GM18868 (cell line): Measurements from ENCODE around the gene PDE2A.

ENCODE experiments used
- ATAC-seq: cut with Tn5 transposase; IDR thresholded peaks from one replicate; pipeline ENCODE4 v1.9.1; 2021; ENCODE audit warnings: mild to moderate bottlenecking, moderate library complexity; ENCODE audit not compliant: unreplicated experiment

The PDE2A gene

DNA sequence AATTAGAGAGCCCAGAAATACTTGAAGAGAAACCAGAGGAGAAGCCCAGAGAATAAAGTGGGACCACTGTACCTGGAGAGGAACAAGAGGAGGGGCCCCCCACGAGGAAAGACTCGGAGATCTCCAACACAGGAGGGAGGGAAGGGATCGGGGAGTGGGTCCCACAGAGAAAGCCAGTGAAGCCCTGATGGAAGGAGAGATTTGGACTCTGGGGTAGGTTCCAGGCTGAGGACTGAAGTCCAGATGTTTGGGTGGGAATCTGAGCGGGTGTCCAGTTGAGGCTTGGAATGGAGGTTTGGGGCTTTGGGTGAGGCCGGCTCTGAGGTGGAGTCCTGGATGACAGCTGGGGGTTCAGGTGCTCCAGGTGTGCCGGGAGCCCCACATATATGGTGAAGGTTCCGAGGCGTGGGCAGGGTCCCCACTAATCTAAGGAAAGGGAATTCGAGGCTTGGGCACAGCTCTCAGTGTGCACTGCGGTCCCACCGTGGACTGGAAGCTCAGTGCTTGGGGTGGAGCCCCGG is 32.6 kb downstream of the PDE2A start:
- ATAC-seq, result no peak

DNA sequence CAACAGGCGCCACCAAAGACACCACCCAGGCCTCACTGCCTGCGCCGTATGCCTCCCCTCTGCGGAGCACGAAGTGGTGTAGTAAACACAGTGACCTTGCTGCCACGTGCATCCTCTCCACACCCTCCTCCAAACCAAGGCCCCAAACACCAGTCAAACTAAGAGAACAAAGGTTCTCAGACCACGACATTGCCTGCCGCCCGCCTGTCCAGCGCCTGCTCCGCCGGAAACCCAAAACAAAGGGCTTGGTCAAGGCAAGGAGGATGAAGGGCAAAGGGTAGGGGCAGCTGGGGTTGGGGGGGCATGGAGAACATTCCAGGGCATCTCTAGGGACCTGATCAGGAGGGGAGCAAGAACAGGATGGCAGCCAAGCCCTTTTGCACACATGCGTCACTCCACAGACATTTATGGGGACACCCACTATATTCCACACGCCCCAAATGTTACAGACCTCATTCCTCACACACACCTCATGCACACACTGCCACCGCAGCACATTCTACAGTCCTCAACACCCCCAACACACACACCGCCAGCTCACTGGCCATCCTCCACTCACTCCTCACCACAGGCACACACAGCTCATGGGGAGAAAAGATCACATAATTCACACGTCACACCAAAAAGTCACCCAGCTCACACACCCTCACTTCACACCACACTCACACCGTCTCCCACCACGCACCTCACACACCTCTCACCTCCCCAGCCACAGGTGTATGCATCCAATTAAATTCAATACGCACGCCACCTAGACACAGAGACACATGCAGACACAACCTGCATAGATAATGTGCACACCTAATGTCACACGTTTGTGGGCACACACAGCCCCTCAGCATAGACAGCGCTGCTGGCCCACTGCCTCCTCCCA is 34.5 kb downstream of the PDE2A start:
- no peak for ATAC-seq

DNA sequence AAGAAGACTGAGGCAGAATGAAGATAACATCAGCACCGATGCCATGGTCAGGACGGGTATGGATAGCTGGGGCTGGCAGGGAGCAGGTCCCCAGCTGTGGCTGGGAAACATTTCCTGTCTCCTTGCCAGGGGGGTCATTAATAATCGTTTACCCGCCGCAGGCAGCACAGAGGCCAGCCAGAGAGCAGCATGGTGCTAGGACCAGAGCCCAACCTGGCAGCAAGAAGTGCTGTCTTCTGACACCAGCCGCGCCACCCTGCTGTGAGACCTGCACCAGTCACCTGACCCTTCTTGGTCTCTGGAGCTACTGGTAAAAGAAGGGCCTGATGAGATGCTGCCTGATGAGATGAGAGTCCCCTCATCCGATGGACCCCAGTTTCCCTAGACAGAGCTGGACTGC is 36.3 kb downstream of the PDE2A start:
- no peak for ATAC-seq

DNA sequence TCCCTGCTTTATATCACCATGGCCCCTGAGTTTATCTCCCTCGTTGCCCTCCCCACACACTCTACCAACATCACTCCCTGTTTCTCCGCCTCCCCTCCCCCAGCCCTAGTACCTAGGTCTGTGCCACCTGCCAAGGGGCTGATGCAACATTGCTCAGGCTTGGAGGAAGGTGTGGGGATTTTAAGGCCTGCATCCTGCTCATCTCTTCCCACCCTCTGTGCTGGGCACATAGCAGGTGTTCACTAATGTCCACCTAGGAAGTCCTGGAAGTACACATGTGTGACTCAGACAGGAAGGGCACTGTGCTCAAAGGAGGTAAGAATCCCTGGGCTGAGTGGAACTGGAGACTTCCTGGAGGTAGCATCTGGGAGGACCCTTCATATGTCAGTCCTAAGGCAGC is 37.0 kb downstream of the PDE2A start:
- no peak for ATAC-seq

DNA sequence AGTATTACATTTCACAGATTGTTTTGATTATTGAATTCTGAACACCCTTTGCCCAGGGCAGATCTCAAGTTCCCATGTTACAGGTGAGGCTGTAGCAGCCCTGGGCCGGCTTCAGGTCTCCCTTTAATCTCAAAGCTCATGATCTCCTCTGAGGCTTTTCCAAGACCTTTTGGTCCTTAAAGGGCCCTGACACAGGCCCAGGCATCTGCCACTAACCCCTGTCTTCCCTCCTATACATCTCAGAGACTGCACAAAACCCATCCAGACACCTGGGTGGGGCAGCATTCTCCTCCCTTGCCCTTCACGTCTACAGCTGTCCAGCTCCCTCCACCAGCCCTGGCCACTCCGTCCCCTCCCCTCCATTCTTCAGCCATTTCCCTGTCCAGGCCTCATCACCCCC is 37.8 kb downstream of the PDE2A start:
- no peak for ATAC-seq

DNA sequence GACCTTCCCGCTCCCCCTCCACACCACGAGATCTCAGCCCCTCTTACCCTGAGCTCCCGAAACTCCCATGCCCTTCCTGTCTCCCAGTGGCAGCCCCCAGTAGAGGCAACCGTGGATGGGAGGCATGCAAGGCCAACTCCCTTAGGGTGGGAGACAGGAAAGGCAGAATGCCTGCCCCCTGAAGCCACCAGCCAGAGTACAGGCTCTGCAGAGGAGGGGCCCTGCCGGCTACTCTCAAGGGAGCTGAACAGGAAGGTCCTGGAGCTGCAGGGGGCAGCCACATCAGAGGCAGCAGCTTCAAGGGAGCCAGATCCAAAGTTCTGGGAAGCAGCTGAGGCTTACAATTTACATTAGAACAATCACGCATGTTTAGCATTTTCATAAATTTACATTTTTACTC is 38.3 kb downstream of the PDE2A start:
- no peak for ATAC-seq

DNA sequence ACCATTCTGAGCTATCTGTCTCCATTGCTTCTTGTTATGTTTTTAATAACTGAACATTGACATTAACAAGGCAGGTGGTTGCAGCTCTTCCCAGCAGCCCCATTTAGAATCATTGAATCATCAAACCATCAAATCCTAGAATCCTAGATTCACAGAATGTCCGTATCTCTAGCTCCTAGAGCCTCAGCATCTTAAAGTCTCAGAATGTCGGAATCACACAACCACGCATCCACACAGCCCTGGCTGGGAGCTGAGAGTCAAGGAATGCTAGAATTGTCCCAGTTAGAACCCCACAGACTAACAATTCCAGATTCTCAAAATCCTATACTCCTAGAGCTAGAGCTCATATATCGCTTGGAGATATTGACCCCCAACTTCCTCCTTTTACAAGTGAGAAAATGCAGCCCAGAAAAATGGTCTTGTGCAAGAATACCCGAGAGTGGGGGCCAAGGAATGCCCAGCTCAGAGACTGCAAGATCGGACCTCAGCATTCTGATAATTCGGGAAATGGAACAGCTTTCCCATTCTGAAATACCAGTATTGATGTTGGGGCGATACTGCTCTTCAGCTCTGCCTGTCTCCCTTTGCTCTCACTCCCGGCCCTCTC is 38.8 kb downstream of the PDE2A start:
- ATAC-seq, result no peak

DNA sequence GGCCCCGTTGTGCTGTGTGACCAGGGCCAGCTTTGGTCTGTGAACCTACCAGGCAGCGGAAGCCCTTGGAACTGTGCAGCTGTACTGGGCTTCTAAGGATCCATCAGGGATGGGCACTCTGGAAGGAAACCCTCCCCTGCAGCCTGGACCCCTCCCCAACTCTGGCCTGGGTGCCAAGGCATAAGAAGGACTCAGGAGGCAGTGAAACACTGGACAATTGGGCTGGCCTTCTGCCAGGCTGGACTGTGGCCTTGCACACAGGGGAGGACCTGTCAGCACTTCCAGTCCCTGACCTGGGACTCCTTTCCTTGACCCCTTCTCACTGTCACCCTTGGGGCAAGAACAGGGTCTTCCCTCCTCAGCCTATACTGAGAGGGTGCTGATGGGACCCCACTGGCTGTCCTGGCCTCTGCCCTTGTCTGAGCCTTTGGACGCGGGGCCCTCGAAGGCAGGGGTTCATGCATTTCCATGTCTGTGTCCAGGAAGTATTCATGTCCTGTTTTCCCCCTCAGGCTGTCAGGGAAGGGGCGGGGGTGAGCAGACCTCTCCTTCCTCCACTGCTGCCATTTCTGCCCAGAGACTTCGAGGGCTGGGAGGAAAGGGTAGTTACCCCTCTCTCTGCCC is 39.6 kb downstream of the PDE2A start:
- no peak for ATAC-seq

DNA sequence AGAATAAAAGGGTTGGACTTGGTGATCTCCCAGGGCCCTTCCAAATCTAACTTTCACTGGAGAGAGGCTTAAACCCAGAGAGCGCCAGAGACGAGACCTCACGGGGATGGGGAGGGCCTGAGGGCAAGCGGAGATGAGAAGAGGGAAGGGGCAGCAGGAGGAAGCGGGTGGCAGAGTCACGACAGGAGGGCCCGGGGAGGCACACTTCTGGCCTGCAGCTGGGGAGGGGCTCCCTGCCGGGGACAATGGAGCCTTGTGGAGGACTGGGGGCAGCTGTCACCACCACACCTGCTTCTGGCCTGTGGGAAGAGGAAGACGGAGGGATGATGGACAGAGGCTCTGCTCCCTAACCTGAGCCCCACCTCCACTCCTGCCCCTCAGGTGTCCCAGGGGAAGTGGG is 40.2 kb downstream of the PDE2A start:
- no peak for ATAC-seq

DNA sequence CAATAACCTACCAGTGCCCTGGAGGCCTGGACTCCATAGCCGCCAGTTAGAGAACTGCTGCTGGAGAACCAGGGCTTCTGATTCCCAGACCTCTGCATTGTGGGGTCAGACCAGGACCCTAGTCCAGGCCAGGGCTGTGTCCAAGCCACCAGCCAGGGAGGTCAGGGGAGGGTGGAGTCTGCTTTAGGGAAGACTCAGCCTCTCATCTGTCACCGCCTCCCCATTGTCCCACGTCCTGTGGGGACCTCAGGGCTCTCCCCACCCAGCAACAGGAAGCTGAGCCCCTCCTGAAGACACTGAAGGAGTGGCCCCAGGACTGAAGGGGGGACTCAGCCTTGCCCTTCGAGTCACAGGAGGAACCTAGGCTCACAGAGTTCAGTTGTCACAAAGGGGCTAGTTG is 41.2 kb downstream of the PDE2A start:
- ATAC-seq, result no peak

DNA sequence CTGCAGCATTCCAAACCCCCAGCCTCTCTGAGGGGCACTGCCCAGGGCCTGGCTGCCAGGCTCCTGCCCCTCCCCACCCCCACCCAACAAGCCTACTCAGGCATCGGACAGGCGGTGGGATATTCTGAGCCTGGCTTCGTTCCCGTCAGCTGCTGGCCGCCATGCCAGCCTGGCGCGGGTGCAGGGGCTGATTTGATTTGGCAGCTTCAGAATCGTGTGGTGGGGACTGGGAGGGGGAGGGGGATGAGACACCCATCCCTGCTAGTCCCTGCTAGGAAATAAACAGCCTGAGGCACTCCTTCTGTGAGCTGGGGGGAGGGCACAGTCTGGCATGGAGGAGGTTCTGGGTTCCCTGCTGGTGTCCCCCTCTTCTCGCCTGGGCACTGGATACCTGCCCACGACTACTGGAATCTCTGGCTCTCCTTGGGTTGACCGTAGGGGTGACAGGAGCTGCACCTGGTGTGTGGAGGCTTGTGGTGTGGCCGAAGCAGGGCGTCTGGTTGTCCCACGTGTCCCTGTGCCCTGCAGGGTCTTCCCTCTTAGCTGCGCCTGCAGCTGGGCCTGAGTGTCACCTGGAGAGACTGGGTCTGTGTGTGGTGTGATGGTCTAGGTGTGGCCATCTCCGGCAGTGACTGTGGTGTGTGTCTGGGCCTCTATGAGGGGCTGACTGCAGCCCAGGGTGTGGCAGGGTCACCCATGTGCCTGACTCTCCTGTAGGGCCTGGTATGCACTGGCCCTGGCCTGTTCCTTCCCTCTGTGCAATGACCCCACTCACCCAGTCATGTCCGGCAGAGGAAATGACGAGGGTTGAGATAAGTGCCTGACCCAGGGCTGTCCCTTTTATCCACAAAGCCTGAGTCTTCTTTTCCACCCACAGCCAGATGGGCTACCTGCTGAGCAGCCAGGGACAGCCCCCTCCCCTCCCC is 42.2 kb downstream of the PDE2A start:
- ATAC-seq, result no peak

DNA sequence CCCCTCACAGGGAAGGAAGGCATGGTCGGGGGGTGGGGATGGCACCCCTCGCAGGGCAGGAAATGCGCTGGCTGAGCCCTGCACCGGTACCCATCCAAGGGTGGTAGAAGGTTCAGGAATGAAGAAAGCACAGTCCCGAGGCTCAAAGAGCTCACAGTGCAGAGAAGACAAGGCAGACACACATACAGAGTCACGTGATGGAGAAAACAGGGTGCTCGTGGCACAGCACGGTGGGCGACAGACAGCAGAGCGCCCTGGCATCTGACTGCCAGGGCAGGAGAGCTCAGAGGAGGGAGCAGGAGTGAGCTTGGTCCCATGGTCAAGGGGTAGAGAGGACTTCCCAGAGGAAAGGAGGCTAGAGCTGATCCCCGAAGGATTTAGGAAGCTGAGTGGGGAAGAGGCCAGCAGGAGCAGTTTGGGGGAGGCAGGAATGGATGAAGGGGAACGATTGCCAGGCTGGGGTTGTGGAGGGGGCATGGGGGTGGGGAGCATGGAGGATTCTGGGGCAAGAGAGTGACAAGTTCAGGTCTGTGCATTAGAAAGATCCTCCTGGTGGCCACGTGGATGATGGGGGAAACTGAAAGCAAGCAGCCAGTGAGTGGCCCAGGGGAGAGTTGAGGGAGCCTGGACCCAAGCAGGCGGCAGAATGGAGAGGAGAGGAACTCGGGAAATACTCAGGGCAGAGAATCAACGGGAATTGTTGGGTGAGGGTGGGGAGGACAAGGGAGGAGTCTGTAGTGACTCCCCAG is 43.9 kb downstream of the PDE2A start:
- no peak for ATAC-seq

DNA sequence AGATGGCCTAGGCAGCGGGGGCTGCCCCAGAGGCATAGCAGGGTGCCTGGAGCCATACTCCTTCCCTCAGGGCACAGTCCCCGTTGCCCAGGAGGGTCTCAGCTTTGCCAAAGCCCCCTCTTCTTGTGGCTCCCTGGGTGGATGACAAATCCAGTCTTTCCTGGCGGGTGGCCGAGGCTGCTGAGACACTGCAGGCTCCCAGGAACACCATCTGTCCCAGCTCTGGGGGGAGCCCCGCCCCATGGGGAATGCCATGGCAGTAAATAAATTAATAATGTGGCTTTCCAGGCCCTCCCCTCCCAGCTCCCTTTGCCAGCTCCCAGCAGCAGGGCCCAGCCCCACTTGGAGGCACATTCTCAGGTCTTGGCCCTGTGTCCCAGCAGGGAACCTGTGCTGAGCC is 45.0 kb downstream of the PDE2A start:
- ATAC-seq, result no peak

DNA sequence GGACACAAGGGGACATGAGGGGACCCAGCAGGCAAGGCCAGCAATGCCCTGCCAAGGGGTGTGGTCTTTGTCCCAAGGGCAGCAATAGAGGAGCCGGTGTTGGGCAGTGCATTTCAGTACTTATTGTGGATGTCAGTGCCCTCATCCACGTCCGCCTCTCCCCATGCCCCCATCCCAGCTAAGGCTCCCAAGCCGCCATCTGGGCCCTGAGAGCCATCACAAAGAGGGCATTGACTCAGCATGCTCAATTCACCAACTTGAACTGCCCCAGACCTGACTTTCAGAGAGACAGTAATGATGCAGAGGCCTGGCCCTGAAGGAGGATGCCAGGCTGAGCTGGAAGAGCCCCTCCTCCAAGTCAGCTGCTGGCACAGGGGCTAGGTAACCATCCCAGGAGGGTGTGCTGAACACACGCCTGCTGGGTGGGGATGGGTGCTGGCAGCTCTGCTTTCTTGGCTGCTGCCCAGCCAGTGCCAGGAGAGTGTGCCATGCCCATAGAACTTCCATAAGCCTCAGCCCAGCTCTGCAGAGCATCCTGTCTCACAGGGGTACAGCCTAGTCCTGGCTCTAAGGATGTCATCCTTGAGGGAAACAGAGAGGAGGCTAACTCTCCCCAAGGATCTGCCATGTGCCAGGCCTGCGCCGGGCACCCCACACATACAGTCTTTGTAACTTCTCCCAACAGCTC is 46.5 kb downstream of the PDE2A start:
- ATAC-seq, result no peak

DNA sequence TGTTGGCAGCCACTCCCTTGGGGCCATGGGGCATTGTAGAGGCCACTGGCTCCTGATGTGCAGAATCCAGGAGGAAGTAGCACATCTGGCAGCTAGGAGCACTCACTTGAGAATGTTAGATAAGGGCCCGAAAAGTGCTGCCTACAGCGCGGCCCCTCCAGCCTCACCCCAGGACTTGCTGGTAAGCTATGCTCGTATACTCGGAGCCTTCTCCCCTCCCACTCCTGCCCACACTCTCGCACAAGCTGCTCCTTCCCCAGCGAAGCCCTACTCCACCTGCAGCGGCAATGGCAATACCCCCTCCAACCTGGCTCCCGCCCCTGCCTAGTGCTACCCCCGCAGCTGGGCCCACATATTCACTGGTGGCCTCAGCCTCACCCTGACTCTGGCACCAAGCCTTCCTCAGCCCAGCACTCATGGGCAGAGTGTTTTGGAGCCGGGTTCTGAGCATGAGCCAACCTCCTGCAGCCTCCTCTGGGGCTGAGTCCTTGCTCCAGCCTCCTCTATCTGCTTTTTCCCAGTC is 47.7 kb downstream of the PDE2A start:
- no peak for ATAC-seq

DNA sequence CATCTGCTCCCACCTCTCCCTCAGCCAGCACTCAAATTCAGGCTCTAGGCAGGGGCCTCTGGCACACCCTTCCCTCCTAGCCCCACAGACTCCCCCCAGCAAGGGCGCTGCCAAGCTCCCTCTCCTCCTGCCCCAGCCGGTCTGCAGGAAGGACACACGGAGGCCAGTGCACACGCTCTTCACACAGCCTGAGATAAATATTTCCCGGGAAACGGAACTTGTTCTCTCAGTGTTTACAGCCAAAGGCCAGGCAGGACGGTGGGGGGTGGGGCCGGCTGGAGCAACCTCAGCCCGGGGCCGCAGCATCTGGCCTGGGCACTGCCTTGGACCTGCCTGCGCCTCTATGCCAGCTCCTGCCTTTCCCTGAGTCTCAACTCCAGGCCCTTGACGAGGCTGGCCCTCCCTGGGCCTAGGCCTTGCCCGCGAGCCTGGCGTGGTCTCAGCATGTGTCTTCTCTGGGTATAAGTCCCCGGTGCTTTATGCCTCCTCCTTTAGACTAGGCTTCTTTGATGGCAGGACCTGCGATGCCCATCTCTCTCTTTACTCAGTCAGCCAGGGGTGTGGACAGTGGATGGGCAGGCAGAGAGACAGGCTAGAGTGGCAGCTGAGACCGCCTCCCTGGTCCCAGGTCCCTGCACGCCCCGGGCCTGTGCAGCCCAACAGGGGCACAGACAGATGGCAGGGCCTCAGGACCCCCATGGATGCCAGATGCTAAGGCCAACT is 48.4 kb downstream of the PDE2A start:
- no peak for ATAC-seq

DNA sequence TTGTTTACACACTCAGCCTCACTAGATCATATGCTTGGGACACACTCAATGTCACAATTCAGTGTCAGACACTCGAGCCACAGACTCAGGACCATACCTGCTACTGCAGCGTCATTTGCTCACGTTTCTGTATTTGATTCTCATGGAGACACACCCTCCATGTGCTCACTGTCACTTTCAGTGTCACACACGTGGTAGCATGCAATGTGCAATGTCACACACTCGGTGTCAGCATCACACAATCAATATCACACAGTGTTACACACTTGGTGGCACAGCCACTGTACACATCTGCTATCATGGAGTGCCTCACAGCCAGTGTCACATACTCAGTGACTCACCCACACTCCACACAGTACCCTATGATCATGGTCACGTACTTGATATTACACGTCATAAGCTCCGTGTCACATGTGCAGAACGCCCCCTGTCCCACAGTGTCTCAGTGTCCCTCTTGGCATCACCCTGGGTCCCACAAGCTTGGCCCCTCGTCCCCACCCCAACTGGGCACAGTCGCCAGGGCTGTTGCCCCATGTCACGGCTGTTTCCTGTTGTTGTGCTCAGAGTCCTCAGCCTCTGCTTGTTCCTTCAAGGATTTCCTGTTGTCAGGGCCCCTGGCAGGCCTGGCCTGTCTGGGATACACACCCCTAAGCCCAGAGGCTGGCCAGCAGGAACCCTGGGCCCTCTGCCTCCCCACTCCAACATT is 49.6 kb downstream of the PDE2A start:
- ATAC-seq, result no peak

DNA sequence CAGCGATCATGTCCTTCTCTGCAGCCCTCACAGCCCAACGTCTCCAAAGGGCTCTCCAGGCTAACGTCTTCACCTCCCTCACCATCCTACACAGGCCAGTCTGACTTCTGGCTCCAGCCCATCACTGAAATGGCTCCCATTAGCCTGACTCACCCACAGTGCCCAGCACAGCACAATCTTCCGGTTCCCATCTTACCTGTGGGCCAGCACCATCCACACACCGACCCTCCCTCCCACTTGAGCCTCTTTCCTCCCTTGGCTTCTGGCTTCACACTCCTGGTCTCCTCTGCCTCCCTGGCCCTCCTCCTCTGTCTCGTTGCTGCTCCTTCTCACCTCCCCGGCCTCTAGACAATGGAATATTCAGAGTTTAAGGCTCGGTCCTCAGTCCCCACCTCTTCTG is 51.2 kb downstream of the PDE2A start:
- ATAC-seq, result no peak
